Thyroid gland (tissue), 4 donors: ENCODE measurements around the gene GATAD1.

Source experiments
- POLR2A ChIP-seq, 2 donors: fragments of 450-650 bp; IDR thresholded peaks; one replicate each; pipeline ENCODE4 v1.6.1; 2017; ENCODE audit warnings: antibody characterized with exemption in 2 of 2, mild to moderate bottlenecking in 2 of 2, moderate library complexity in 1 of 2
- TF ChIP-seq, protein P1 (sequence below), 6 experiments: fragments of 200-600 bp in 3 of 6; fragments of 450-650 bp in 3 of 6; sonication (generic) in 3 of 6; IDR thresholded peaks; one replicate each; pipeline ENCODE4 v1.5.1; 2016 to 2019; ENCODE audit warnings: antibody characterized with exemption in 6 of 6, mild to moderate bottlenecking in 2 of 6, inconsistent platforms in 1 of 6, moderate library complexity in 1 of 6

DNA sequence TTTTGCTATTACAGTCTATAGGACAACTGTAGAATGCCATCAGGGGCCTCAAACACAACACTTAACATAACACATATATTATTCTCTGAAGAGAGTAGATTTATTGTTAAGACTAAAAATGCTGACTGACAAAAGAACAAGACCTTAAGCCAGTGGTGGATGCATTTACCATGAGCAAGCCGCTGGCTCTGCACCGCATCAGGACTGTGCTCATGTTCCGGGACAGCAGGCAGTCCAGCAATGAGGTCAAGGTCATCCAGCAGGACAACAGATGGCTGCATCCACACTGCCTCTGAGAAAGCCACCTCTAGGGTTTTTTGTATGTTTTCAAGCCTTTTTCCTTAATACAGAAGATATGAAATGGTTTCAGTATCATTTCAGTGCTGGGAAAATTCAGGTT is 57.3 kb downstream of the GATAD1 start:
- TF ChIP-seq, protein P1, sequence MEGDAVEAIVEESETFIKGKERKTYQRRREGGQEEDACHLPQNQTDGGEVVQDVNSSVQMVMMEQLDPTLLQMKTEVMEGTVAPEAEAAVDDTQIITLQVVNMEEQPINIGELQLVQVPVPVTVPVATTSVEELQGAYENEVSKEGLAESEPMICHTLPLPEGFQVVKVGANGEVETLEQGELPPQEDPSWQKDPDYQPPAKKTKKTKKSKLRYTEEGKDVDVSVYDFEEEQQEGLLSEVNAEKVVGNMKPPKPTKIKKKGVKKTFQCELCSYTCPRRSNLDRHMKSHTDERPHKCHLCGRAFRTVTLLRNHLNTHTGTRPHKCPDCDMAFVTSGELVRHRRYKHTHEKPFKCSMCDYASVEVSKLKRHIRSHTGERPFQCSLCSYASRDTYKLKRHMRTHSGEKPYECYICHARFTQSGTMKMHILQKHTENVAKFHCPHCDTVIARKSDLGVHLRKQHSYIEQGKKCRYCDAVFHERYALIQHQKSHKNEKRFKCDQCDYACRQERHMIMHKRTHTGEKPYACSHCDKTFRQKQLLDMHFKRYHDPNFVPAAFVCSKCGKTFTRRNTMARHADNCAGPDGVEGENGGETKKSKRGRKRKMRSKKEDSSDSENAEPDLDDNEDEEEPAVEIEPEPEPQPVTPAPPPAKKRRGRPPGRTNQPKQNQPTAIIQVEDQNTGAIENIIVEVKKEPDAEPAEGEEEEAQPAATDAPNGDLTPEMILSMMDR (IDR thresholded peaks at IDR 0.05): no peak
- no peak for TF ChIP-seq POLR2A (IDR thresholded peaks at IDR 0.05)
